Measurements from ENCODE around the gene COPE.

The COPE gene

GRCh38 chr19:18868380-18869022 lies 50.7 kb downstream of the COPE start:
- no peak for FAIRE-seq

GRCh38 chr19:18867751-18868150 lies 51.4 kb downstream of the COPE start:
- no peak for FAIRE-seq

More at GRCh38 chr19:18868380-18869022, 50.7 kb downstream of the COPE start:
- DNase-seq (ENCODE audit: low spot score), result no peak

GRCh38 chr19:18867199-18867598 lies 52.0 kb downstream of the COPE start:
- FAIRE-seq, result no peak
- no peak for DNase-seq (ENCODE audit: low spot score)

More at GRCh38 chr19:18867751-18868150, 51.4 kb downstream of the COPE start:
- no peak for DNase-seq (ENCODE audit: low spot score)

- FAIRE-seq (no peak), DNase-seq (ENCODE audit: low spot score) (no peak)
Measured at GRCh38 chr19:18866800-18867123, 52.4 kb downstream of the COPE start.

GRCh38 chr19:18865973-18866799 lies 53.0 kb downstream of the COPE start:
- FAIRE-seq (no peak), DNase-seq (ENCODE audit: low spot score) (peak; percentile 25)

- FAIRE-seq, result no peak
- no peak for DNase-seq (ENCODE audit: low spot score)
Measured at GRCh38 chr19:18865106-18865972, 53.8 kb downstream of the COPE start.

- no peak for FAIRE-seq
Measured at GRCh38 chr19:18863843-18864362, 55.3 kb downstream of the COPE start.

GRCh38 chr19:18862976-18863842 lies 56.0 kb downstream of the COPE start:
- FAIRE-seq (no peak), DNase-seq (ENCODE audit: low spot score) (no peak)

More at GRCh38 chr19:18863843-18864362, 55.3 kb downstream of the COPE start:
- no peak for DNase-seq (ENCODE audit: low spot score)

- DNase-seq (ENCODE audit: low spot score), result no peak
- no peak for FAIRE-seq
Measured at GRCh38 chr19:18861917-18862316, 57.3 kb downstream of the COPE start.

GRCh38 chr19:18861235-18861634 lies 58.0 kb downstream of the COPE start:
- DNase-seq (ENCODE audit: low spot score) (no peak), FAIRE-seq (no peak)

GRCh38 chr19:18860725-18861124 lies 58.5 kb downstream of the COPE start:
- DNase-seq (ENCODE audit: low spot score) (no peak), FAIRE-seq (no peak)

GRCh38 chr19:18860302-18860700 lies 58.9 kb downstream of the COPE start:
- FAIRE-seq (no peak), DNase-seq (ENCODE audit: low spot score) (no peak)

GRCh38 chr19:18859676-18860301 lies 59.4 kb downstream of the COPE start:
- no peak for DNase-seq (ENCODE audit: low spot score)
- no peak for FAIRE-seq

- DNase-seq (ENCODE audit: low spot score), result no peak
- FAIRE-seq, result no peak
Measured at GRCh38 chr19:18858906-18859646, 60.1 kb downstream of the COPE start.

- DNase-seq (ENCODE audit: low spot score) (no peak), FAIRE-seq (no peak)
Measured at GRCh38 chr19:18857223-18857622, 62.0 kb downstream of the COPE start.

GRCh38 chr19:18856385-18857126 lies 62.6 kb downstream of the COPE start:
- FAIRE-seq (no peak), DNase-seq (ENCODE audit: low spot score) (no peak)

- FAIRE-seq (no peak), DNase-seq (ENCODE audit: low spot score) (no peak)
Measured at GRCh38 chr19:18855647-18856384, 63.4 kb downstream of the COPE start.

- FAIRE-seq, result no peak
Measured at GRCh38 chr19:18854982-18855381, 64.2 kb downstream of the COPE start.

More at GRCh38 chr19:18854982-18855381, 64.2 kb downstream of the COPE start:
- DNase-seq (ENCODE audit: low spot score), result no peak
